HG03575 (cell line): ENCODE measurements around the gene IQCH.

Experiments used
- ATAC-seq: cut with Tn5 transposase; IDR thresholded peaks from one replicate; pipeline ENCODE4 v1.9.1; 2021; ENCODE audit not compliant: unreplicated experiment, insufficient number of reproducible peaks, low FRiP score; ENCODE audit errors: extremely low read depth

Gene IQCH

DNA sequence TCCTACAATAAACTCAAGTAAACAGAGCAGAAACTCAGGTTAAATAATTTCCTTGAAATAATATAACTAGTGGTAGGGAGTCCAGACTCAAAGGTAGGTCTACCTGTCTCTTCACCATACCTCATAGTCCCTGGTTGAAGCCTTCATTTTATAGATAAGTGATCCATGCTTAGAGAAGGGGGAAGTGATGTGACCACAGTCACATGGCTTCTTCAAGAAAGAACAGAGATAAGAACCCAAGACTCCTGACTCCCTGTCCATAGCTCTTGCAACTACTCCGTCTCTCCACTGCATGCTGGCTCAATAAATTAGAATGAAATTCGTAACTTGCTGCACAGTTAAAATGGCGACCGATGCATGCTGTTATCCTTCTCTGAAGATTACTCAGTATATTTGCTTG, 255.3 kb downstream of the IQCH start:
- no peak for ATAC-seq

DNA sequence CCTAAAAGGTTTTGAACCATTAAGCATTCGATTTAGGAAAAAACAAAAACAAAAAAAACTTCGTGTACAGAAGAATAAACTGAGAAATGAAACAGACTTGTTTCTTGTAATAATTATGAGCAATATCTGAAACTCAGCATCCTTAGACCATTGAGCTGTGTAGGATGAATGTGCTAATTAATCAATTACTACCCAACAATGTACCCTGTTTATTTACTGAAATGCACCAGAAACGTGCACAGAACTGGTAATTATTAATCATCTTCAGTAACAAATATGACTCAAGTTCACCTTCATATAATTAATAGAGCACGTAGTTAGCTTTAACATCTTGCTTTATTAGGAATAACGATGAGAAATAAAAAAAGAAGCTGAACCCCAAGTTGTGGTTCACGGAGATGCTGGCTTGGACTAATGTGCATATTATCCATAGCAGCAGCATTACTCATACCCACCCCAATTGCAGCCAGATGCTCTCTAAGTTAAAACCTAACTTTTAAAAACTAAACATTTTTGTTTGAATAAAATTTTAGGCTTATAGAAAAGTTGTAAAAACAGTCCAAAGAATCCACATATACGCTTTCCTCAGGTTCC, 256.1 kb downstream of the IQCH start:
- no peak for ATAC-seq

DNA sequence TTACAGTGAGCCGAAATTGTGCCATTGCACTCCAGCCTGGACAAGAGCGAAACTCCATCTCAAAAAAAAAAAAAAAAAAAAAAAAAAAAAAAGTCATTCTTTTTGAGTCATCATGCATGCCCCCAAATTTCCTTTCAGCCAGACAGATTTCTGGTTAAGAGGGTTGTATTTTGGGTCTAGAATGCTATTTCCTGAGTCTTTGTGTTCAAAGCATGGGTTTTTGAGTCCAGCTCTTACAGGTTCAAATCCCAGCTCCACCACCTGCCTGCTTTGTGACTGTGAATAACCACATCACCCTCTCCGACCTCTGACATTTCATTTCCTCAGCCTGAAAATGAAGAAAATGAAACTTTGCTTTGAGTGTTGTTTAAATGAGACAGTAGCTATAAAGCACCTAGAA, 257.0 kb downstream of the IQCH start:
- ATAC-seq, result no peak

DNA sequence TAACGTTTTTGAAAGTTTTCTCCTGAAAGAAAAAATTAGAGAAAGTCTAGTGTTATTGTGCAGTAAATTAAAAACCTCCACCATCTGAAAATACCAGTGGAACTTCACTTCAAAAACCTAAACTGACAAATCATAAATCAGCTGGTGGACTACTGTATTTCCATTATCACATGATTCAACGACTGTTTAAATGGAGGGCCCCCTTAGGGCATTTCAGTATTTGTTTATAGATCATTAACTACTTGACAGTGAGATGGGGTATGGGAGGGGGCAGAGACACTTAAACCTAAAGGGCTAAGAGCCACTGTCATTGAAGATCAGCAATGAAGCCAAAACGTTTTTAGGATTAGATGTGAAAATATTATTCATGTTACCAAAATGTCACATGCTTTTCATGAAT, 257.6 kb downstream of the IQCH start:
- no peak for ATAC-seq

DNA sequence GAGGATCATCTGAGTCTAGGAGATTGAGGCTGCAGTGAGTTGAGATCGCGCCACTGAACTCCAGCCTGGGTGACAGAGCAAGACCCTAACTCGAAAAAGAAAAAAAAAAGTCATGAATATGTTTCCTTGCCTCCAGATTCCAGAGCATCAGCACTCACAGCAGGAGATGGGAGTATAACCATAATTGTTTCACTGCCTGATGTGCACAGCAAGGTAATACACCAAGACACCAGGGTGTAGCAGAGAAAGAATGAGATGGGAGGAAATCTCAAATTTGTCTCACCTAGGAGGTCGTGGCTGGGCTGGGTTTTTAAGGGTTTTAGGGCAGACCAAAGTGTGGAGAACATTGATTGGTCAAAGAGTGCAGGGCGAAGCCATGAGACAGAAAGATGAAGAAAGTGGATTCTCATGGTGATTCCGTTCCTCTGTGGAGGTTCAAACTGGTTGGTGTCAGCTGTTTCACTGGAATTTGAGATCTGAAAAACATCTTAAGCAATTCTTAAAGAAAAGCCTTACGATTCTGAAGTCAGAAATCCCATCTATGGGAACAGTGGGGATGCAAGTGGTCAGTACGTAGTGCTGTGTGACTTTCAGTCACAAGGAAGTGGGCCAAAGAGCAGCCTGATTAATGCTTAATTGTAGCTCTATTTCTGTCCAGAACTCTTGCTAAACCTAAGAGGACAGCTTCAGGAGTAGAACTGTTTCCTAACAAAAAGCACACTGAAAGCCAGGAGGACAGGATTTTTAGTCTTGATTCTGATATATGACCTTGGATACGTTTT, 258.5 kb downstream of the IQCH start:
- ATAC-seq, result no peak

DNA sequence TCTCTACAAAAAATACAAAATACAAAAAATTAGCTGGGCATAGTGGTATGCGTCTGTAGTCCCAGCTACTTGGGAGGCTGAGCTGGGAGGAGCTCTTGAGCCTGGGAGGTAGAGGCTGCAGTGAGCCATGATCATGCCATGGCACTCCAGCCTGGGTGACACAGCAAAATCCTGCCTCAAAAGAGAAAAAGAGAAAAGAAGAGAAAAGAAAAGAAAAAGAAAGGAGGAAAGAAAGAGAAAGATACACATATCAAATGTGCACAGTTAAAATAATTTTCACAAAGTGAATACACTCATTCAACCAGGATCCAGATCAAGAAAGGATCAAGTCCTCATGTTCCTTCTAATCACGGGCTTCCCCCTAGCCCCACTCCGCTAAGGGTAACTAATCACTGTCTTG, 260.5 kb downstream of the IQCH start:
- no peak for ATAC-seq

DNA sequence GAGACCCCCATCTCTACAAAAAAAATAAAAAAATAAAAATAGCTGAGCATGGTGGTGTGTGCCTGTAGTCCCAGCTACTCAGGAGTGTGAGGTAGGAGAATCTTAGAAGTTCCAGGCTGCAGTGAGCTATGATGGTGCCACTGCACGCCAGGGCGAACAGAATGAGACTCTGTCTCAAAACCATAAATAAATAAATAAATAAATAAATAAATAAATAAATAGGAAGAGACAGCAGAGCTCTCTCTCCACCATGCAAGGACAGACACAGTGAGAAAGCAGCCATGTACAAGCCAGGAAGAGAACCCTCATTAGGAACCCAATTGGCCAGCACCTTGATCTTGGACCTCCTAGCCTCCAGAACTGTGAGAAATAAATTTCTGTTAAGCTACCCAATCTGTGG, 261.0 kb downstream of the IQCH start:
- ATAC-seq, result no peak

DNA sequence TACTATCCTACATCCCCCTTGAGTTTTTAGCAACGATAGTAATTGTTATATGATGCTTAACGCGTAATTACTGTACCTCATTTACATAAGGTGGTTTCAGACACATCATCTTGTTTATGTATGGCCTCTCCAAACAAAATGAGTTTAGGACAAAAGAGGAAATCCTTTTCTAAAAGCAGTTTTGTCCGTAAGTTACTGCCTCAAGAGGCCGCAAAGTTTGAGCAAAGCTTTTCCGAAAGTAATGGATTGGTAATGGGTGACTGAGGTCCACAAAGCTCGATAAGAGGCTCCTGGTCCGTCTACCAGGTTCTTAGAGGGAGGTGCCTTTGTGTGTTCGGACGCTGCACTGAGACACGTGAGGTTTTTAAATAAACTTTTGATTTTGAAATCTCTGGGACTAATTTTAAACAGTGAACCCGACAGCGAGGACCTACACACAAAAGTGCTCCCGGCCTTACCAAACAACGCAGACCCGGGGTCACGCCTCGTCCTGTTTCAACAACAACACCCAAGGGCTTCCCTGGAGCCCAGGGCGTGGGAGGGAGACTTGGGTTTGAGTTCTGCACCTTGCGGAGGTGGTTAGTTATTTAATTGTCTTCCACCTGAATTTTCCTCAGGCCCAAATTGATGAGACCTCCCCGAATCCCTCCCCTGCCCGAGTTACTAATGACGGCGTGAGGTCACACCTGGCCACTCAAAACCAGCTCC, 265.9 kb downstream of the IQCH start:
- ATAC-seq, result no peak

DNA sequence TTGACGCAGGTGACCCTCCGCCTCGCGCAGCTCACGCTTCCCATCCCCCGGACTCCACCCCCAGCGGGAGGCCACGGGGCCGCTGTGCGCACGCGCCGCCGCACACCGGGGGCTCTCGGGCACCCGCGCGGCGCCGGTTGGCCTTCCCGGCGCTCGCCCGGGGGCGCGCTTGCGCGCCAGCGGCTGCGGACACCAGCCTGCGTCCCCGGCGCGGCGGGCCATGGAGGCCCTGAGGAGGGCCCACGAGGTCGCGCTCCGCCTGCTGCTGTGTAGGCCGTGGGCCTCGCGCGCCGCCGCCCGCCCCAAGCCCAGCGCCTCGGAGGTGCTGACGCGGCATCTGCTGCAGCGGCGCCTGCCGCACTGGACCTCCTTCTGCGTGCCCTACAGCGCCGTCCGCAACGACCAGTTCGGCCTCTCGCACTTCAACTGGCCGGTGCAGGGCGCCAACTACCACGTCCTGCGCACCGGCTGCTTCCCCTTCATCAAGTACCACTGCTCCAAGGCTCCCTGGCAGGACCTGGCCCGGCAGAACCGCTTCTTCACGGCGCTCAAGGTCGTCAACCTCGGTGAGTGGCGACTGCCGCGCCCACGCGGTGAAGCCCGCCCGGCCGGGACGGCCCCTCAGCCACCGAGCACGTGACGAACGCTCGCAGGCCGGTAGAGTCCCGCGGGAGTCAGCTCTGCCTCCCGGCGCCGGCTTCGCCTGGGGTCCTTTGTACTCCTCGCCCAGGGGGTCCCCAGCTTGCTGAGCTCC, 266.6 kb downstream of the IQCH start, which contains the start of gene C15orf61:
Gene C15orf61 (plus strand): TSS at position 103 of the 754 bp plus-strand sequence. CDS start 118 bp downstream, at position 221.
- ATAC-seq, result peak; percentile 33

DNA sequence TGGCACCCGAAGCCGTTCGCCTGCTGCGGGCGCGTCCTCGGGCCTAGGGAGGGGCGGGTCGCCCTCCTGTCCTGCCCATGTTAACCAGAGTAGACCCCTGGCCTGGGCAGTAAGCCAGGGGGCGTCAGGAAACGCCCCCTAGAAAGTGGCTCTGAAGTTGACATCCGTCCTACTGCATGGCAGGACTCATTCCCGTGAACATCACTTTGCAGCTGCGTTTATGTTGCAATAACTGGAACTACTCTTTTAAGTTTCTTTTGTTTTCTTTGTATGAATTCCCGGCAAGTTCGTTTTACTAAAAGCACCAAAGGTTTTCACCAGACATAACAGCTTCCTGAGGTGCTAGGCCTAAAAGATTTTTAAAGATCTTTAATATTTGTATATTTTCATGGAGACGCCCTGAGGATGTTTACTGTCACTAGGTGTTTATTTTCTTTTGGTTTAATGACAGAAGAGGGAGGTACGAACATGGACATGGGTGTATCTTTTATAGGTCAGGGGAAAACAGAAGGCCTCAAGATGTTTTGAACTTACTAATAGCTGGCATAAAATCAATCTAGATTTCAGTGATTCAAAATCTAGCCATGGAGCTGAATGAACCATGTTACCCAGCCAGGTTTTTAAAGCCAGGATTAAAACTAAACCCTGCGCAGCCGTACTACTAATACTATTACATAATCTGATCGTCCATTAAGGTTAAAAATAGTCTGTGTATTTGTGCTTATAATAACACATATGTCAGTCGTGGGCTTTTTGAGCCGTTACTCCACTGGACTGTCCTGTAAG, 267.4 kb downstream of the IQCH start:
- ATAC-seq, result no peak

DNA sequence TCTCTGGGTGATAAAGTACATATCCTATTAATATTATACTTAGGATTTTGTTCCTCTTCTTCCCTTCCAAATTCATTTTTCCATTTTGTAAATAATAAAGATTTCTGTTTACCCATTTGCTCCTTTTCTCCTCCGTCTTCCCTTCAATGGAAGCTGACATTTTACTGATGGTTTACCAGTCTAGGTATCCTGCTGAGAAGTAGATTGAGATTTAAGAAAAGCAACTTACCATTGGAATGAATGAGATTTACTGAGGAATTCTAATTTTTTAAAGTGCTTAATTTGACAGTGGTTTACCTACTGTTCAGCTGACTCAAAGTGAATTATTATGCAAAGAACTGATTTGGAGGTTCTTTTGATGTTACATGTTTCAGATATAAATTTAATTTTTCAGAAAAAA, 268.7 kb downstream of the IQCH start:
- no peak for ATAC-seq

DNA sequence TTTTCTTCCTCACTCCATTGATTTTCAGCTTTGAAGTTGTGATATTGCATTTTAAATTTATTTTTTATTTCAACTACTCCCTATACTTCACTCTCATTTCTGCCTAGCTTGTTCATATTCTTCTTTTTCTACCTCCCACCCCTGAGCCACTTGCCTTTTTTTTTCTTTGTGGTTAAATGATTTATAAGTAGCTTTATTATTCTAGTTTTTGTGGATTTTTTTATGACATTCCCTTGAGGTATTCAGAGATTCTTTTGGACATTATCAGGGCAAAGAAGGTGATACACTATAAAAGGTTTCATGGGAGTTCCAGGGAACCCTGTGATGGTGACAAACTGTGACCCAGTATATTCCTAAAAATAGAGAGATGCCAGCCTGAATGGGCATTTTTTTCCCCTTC, 269.6 kb downstream of the IQCH start:
- no peak for ATAC-seq

DNA sequence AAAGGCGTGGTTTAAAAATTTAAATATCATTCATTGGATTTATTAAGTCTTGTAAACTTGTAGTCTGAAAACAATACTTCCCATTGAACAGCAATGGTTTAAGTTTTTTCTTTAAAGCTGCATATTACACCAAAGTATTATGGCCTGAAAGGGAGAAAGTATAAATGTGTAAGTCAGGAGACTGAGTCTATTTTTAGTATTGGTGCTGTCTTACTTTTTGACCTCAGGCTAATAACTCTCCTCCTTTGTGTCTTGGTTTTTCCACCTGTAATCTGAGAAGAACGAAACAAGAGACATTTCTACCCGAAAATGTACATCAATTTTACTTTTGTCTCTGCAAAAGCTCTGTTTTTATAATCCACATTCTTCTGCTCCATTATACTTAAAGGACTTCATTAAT, 273.9 kb downstream of the IQCH start:
- no peak for ATAC-seq

DNA sequence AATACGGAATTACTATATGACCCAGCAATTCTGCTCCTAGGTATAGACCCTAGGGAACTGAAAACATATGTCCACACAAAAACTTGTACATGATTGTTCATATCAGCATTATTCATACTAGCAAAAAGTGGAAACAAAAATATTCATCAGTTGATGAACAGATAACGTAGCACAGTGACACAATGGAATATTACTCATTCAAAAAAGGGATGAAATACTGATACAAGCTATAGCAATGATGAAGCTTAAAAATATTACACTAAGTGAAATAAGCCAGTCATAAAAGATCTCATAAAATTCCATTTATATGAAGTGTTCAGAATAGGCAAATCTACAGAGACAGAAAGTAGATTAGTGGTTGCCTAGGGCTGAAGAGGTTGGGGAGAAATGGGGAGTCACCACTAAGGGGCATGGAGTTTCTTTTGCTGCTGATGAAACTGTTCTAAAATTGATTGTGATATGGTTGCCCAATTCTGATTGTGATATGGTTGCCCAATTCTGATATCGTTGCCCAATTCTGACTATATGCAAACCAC, 276.9 kb downstream of the IQCH start:
- no peak for ATAC-seq

DNA sequence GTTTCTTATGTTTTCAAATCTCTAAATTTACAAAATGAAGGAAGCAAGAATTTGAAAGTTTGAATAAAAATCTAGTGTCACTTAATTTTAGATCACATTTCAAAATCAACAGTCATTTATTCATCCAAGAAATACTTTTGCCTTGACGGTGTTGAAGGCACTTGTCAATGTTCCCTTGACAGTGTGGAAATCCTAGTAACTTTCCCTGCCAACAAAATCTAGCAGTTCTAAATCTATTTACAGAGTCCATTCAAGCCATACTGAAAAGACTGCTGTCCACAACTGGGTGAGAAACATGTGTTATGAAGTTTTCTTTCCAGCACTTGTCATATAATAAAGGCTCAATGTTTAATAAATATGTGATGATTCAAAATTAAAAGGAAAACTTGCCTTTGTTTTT, 279.3 kb downstream of the IQCH start:
- no peak for ATAC-seq

DNA sequence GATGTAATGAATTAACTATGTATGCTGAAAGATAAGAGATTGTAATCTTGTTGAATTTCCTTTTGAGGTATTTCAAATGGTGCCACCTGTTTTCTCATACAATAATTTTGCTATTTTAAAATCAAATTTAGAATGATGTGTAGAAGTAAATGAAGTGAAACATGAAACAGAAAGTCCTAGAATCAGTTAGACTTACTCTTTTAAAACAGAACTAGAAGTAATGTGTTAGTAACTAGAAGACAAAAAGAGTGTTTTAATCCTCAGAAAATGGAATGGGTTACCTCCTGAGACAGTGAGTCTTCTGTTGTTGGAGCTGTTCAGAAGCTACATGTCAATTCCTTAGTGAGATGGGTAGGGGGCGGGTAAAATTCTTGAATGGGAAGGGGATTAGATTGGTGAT, 279.8 kb downstream of the IQCH start:
- ATAC-seq, result no peak

DNA sequence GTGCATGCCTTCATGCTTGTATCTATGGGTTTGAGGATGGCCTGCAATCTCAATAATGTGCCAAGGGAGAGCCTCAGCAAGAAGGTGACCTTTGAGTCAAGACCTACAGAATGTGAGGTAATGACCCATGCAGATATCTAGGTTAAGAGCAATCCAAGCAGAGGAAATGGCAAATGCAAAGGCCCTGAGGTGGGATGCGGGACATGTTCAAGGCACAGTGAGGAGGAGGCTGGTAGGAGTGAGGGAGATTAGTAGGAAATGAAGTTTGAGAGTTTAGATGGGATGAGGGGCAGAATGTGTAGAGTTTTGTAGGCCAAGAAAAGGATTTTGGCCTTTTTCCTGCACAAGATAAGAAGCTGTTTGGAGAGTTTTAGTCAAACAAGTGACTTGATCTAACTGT, 283.2 kb downstream of the IQCH start:
- no peak for ATAC-seq
